Measurements from ENCODE around the gene OGFOD3. TPM values are rescaled to one million over a fixed set of nuclear protein-coding genes. Genes with fewer than 3 reads are reported as not detected.

Gene OGFOD3
- total and polyA plus RNA-seq, 2 donors (not counting 1 experiment from before 2014, with no cell fraction given): 22.6 to 30.5 TPM

DNA sequence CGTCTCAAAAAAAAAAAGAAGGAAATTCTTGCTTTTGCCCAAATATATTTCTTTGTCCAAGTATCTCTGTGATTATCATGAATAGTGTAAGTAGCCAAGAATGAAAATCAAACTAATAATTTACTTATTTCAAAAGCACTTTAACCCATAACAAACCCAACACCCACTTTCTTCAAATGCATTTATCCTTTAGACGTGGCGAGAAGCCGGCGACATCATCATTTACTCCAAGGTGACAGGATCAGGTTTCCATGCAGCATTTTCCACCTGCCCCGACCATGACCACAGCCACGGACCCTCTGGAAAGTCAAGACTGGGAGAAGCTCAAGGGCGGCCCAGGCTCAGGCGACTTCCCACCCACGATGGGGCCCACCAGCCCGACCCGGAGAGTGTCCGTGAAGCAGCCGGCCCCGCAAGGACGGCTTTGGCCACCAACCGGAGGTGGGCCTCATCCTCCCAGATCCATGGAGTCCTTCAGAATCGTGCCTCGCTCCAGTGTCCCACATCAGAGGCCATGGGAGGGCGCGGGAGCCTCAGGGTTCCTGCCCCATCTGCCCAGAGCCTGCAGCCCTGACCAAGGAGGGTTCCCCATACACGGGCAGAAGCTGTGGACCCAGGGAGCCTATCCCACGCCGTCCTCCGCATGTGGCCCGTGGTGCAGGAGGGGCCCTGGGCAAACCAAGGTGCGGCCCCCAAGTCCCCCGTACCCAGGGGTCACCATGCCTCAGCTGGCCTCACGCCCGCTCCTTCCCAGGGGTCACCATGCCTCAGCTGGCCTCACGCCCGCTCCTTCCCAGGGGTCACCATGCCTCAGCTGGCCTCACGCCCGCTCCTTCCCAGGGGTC is 28.1 kb downstream of the OGFOD3 start:
- no peak for ATAC-seq (ENCODE audit: low read depth)
- no peak overlapping the region for H3K9ac ChIP-seq (ENCODE audit: low read length)
- Mint-ChIP-seq H3K27ac (no peak overlapping the region), H3K27me3 (no peaks in the 10 kb centered on the region), H3K4me3 (no peak overlapping the region), H3K9me3 (ENCODE audit: insufficient read depth) (no peaks in the 10 kb centered on the region), H3K4me1 (peaks cover 2% of the 10 kb centered on the region)
- H4K20me1 ChIP-seq (ENCODE audit: control insufficient read depth, insufficient read depth, low read length, poor library complexity, severe bottlenecking): no peaks in the 10 kb centered on the region
- POLR2A ChIA-PET: no interaction called here
- no peaks in the 10 kb centered on the region for H3K9me3 ChIP-seq (ENCODE audit: control extremely low read depth in 1 of 3, control insufficient read depth in 2 of 3, insufficient read depth in 1 of 3, low read length in 2 of 3)
- TF ChIP-seq EZH2 (IDR thresholded peaks at IDR 0.05; ENCODE audit: borderline replicate concordance, insufficient read depth, low read depth, low read length, poor library complexity, severe bottlenecking) (no peak), CTCF (IDR thresholded peaks at IDR 0.05) (no peak)
- DNase-seq: no peak
- peaks cover 3 to 17% of the 10 kb centered on the region in 2 experiments for H3K36me3 ChIP-seq (replicated peaks in 1 of 2; ENCODE audit: control extremely low read depth in 1 of 2, control insufficient read depth in 1 of 2, extremely low read depth in 1 of 2, insufficient read depth in 2 of 2, low read length in 1 of 2)
- no peak overlapping the region for H3K4me3 ChIP-seq (ENCODE audit: control extremely low read depth in 1 of 5, extremely low read depth in 1 of 5, insufficient read depth in 1 of 5, low read depth in 2 of 5, low read length in 4 of 5)
- CTCF ChIA-PET: interaction anchor here (1.4 kb wide), 1 partner anchor 38 kb away, joined by 4 read pairs; no protein-coding TSS in a partner anchor
- H3K27me3 ChIP-seq (replicated peaks in 1 of 4; ENCODE audit: control extremely low read depth in 1 of 4, control insufficient read depth in 3 of 4, insufficient read depth in 4 of 4, low read length in 3 of 4): peaks cover 0 to 19% (median 0%) of the 10 kb centered on the region in 4 experiments
- intact Hi-C loops (cut with micrococcal nuclease): no loop called here
- no peak overlapping the region for H3K27ac ChIP-seq (ENCODE audit: low read length in 2 of 2)
- no peaks in the 10 kb centered on the region for H3K4me1 ChIP-seq (ENCODE audit: control insufficient read depth in 2 of 2, insufficient read depth in 2 of 2, low read length in 2 of 2)
- 95% methylated on average over 29 of the region's 34 CpGs for WGBS (ENCODE audit: insufficient coverage)
- H3K79me2 ChIP-seq (ENCODE audit: control insufficient read depth, insufficient read depth, low read length): no peaks in the 10 kb centered on the region
- H3K4me2 ChIP-seq (replicated peaks; ENCODE audit: low read depth, low read length, poor library complexity, severe bottlenecking): no peak overlapping the region
- H2AFZ ChIP-seq (ENCODE audit: insufficient read depth, low read depth, low read length, poor library complexity, severe bottlenecking): no peak overlapping the region

GRCh38 chr17:82389379-82389778 is 29.0 kb downstream of the OGFOD3 start:
- Histone ChIP-seq H3K4me1 (ENCODE audit: control insufficient read depth in 2 of 2, insufficient read depth in 2 of 2, low read length in 2 of 2) (no peaks in the 10 kb centered on the region), H3K27ac (ENCODE audit: low read length in 2 of 2) (no peak overlapping the region), H3K9me3 (ENCODE audit: control extremely low read depth in 1 of 3, control insufficient read depth in 2 of 3, insufficient read depth in 1 of 3, low read length in 2 of 3) (no peaks in the 10 kb centered on the region), H3K9ac (ENCODE audit: low read length) (no peak overlapping the region), H4K20me1 (ENCODE audit: control insufficient read depth, insufficient read depth, low read length, poor library complexity, severe bottlenecking) (no peaks in the 10 kb centered on the region), H3K4me2 (replicated peaks; ENCODE audit: low read depth, low read length, poor library complexity, severe bottlenecking) (no peak overlapping the region), H3K79me2 (ENCODE audit: control insufficient read depth, insufficient read depth, low read length) (no peaks in the 10 kb centered on the region), H2AFZ (ENCODE audit: insufficient read depth, low read depth, low read length, poor library complexity, severe bottlenecking) (no peak overlapping the region), H3K36me3 (replicated peaks in 1 of 2; ENCODE audit: control extremely low read depth in 1 of 2, control insufficient read depth in 1 of 2, extremely low read depth in 1 of 2, insufficient read depth in 2 of 2, low read length in 1 of 2) (peaks cover 3 to 17% of the 10 kb centered on the region in 2 experiments), H3K4me3 (ENCODE audit: control extremely low read depth in 1 of 5, extremely low read depth in 1 of 5, insufficient read depth in 1 of 5, low read depth in 2 of 5, low read length in 4 of 5) (no peak overlapping the region), H3K27me3 (replicated peaks in 1 of 4; ENCODE audit: control extremely low read depth in 1 of 4, control insufficient read depth in 3 of 4, insufficient read depth in 4 of 4, low read length in 3 of 4) (peaks cover 0 to 25% (median 3%) of the 10 kb centered on the region in 4 experiments)
- intact Hi-C loops (cut with micrococcal nuclease): no loop called here
- DNase-seq: no peak
- no peak for ATAC-seq (ENCODE audit: low read depth)
- CTCF ChIA-PET: interaction anchor here (1.4 kb wide), 1 partner anchor 37 kb away, joined by 4 read pairs; no protein-coding TSS in a partner anchor
- WGBS (ENCODE audit: insufficient coverage): 90% methylated on average over 10 of the region's 10 CpGs
- TF ChIP-seq EZH2 (IDR thresholded peaks at IDR 0.05; ENCODE audit: borderline replicate concordance, insufficient read depth, low read depth, low read length, poor library complexity, severe bottlenecking) (no peak), CTCF (IDR thresholded peaks at IDR 0.05) (no peak)
- Mint-ChIP-seq H3K9me3 (ENCODE audit: insufficient read depth) (no peaks in the 10 kb centered on the region), H3K4me3 (no peak overlapping the region), H3K27ac (no peak overlapping the region), H3K27me3 (no peaks in the 10 kb centered on the region), H3K4me1 (peaks cover 2% of the 10 kb centered on the region)
- POLR2A ChIA-PET: no interaction called here
